DND-41 (cell line): ENCODE results near the gene PELI2.
A peak's percentile ranks its signal among the peaks of the same experiment; 100 is the strongest.

Experiments used
- ATAC-seq: fragments of 200-7000 bp; cut with Tn5 transposase; 3 replicates; pipeline ENCODE4 v1.9.1; 2021; ENCODE audit warnings: low read depth; ENCODE audit not compliant: insufficient read depth
- DNase-seq: peaks from one replicate; pipeline ENCODE4 v3.0.0-alpha.2; 2020
- H2AFZ ChIP-seq: 2 replicates; pipeline ENCODE4 v1.6.0; 2012; ENCODE audit warnings: low read depth, low read length
- H3K27ac ChIP-seq: 2 replicates; pipeline ENCODE4 v1.5.1; 2012; ENCODE audit warnings: low read length, inconsistent platforms
- H3K27me3 ChIP-seq: fragments of 200-600 bp; sonication (generic); 2 replicates; pipeline ENCODE4 v1.6.0; 2012; ENCODE audit warnings: low read length, mild to moderate bottlenecking, inconsistent platforms; ENCODE audit not compliant: insufficient read depth, poor library complexity
- H3K36me3 ChIP-seq: 2 replicates; pipeline ENCODE4 v1.5.1; 2012; ENCODE audit warnings: low read length, inconsistent platforms; ENCODE audit not compliant: insufficient read depth
- H3K4me1 ChIP-seq: 2 replicates; pipeline ENCODE4 v1.5.1; 2012; ENCODE audit warnings: mild to moderate bottlenecking, low read length; ENCODE audit not compliant: insufficient read depth
- H3K4me2 ChIP-seq: 2 replicates; pipeline ENCODE4 v1.6.0; 2012; ENCODE audit warnings: mild to moderate bottlenecking, moderate library complexity, low read length, inconsistent platforms; ENCODE audit not compliant: insufficient read depth
- H3K4me3 ChIP-seq, 2 experiments: fragments of 200-600 bp in 1 of 2; shearing (Covaris generic) in 1 of 2; 2 replicates each; pipeline ENCODE4 v1.5.1; 2012 to 2016; ENCODE audit warnings: inconsistent platforms in 2 of 2, low read length in 2 of 2, mild to moderate bottlenecking in 2 of 2, low read depth in 1 of 2, moderate library complexity in 1 of 2
- H3K79me2 ChIP-seq: 2 replicates; pipeline ENCODE4 v1.6.0; 2012; ENCODE audit warnings: low read length, inconsistent platforms; ENCODE audit not compliant: insufficient read depth
- H3K9ac ChIP-seq: 2 replicates; pipeline ENCODE4 v1.6.0; 2012; ENCODE audit warnings: low read depth, mild to moderate bottlenecking, inconsistent platforms, low read length, moderate library complexity
- H3K9me3 ChIP-seq: 2 replicates; pipeline ENCODE4 v1.5.1; 2012; ENCODE audit warnings: low read length, moderate library complexity, mild to moderate bottlenecking, inconsistent platforms; ENCODE audit not compliant: insufficient read depth, severe bottlenecking
- H4K20me1 ChIP-seq: 2 replicates; pipeline ENCODE4 v1.6.0; 2012; ENCODE audit warnings: low read length; ENCODE audit not compliant: insufficient read depth
- CTCF ChIP-seq: IDR thresholded peaks from 2 replicates; pipeline ENCODE4 v1.5.1; 2012; ENCODE audit warnings: borderline replicate concordance, low read length, moderate library complexity, mild to moderate bottlenecking; ENCODE audit not compliant: poor library complexity, severe bottlenecking; ENCODE audit errors: extremely low read depth
- EZH2 ChIP-seq: IDR thresholded peaks from 3 replicates; pipeline ENCODE4 v1.6.1; 2012; ENCODE audit warnings: borderline replicate concordance, low read depth, mild to moderate bottlenecking, moderate library complexity, low read length, inconsistent platforms; ENCODE audit not compliant: severe bottlenecking

The PELI2 gene

GRCh38 chr14:56135001-56135400, 16.8 kb downstream of the PELI2 start:
- H4K20me1 ChIP-seq: peaks cover 76% of the 10 kb centered on the region
- peaks cover 78% of the 10 kb centered on the region for H3K4me1 ChIP-seq

GRCh38 chr14:56135668-56136067, 17.5 kb downstream of the PELI2 start:
- no peak for ATAC-seq
- Histone ChIP-seq H3K4me2 (no peak overlapping the region), H4K20me1 (peaks cover 71% of the 10 kb centered on the region), H3K4me3 (no peak overlapping the region), H2AFZ (no peak overlapping the region), H3K79me2 (peaks cover 100% of the 10 kb centered on the region), H3K27ac (no peak overlapping the region), H3K9ac (no peak overlapping the region), H3K36me3 (0 out of 2 replicates have a peak, but pooled peaks cover 3% of the 10 kb centered on the region), H3K4me1 (peaks cover 78% of the 10 kb centered on the region), H3K9me3 (no peaks in the 10 kb centered on the region), H3K27me3 (no peaks in the 10 kb centered on the region)
- no peak for TF ChIP-seq CTCF
- no peak for TF ChIP-seq EZH2
- no peak for DNase-seq

More at GRCh38 chr14:56135001-56135400, 16.8 kb downstream of the PELI2 start:
- H3K9me3 ChIP-seq: no peaks in the 10 kb centered on the region
- no peak overlapping the region for H3K27ac ChIP-seq
- H2AFZ ChIP-seq: no peak overlapping the region
- peaks cover 100% of the 10 kb centered on the region for H3K79me2 ChIP-seq
- no peak overlapping the region for H3K4me2 ChIP-seq
- TF ChIP-seq CTCF (no peak), EZH2 (no peak)
- no peak for DNase-seq
- no peak for ATAC-seq
- 0 out of 2 replicates have a peak, but pooled peaks cover 3% of the 10 kb centered on the region for H3K36me3 ChIP-seq
- no peaks in the 10 kb centered on the region for H3K27me3 ChIP-seq
- no peak overlapping the region for H3K9ac ChIP-seq
- H3K4me3 ChIP-seq: no peak overlapping the region

GRCh38 chr14:56136571-56137452, 18.6 kb downstream of the PELI2 start:
- DNase-seq: no peak
- peaks cover 71% of the 10 kb centered on the region for H4K20me1 ChIP-seq

More at GRCh38 chr14:56136571-56137452, 18.6 kb downstream of the PELI2 start:
- Histone ChIP-seq H2AFZ (no peak overlapping the region), H3K4me1 (peaks cover 76% of the 10 kb centered on the region), H3K4me3 (no peak overlapping the region), H3K79me2 (peaks cover 100% of the 10 kb centered on the region), H3K36me3 (0 out of 2 replicates have a peak, but pooled peaks cover 3% of the 10 kb centered on the region), H3K4me2 (no peak overlapping the region), H3K9me3 (no peaks in the 10 kb centered on the region), H3K27me3 (no peaks in the 10 kb centered on the region), H3K9ac (no peak overlapping the region), H3K27ac (peak overlapping the region; percentile 57)
- ATAC-seq: no peak
- TF ChIP-seq CTCF (no peak), EZH2 (no peak)
